GM19372 (cell line): ENCODE data around the gene ULK1.

Experiments
- ATAC-seq: cut with Tn5 transposase; IDR thresholded peaks from one replicate; pipeline ENCODE4 v1.9.1; 2021; ENCODE audit warnings: mild to moderate bottlenecking, low read depth, moderate library complexity; ENCODE audit not compliant: unreplicated experiment

ULK1 gene

GRCh38 chr12:131918311-131919050 is 24.1 kb downstream of the ULK1 start:
- no peak for ATAC-seq

GRCh38 chr12:131919051-131919347 is 24.6 kb downstream of the ULK1 start:
- ATAC-seq, result no peak

- ATAC-seq, result no peak
Observed at GRCh38 chr12:131919366-131920156, 25.1 kb downstream of the ULK1 start.

DNA sequence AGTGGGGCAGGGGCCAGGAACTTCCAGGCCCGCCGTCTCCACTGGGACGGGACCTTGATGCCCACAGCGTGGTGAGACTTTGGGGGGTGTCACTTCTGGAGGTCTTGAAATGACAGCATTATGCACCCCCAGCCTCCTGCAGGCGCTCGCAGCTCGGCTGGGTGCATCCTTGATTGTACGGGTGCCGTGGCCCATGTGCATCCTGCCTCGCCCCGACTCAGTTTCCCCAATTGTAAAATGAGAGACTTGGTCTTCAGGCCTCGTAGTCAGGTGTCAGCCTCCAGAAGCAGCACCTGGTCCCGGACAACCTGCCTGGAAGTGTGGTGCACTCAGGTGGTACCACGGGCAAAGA is 25.7 kb downstream of the ULK1 start:
- no peak for ATAC-seq

GRCh38 chr12:131920902-131921840 is 26.7 kb downstream of the ULK1 start:
- no peak for ATAC-seq

DNA sequence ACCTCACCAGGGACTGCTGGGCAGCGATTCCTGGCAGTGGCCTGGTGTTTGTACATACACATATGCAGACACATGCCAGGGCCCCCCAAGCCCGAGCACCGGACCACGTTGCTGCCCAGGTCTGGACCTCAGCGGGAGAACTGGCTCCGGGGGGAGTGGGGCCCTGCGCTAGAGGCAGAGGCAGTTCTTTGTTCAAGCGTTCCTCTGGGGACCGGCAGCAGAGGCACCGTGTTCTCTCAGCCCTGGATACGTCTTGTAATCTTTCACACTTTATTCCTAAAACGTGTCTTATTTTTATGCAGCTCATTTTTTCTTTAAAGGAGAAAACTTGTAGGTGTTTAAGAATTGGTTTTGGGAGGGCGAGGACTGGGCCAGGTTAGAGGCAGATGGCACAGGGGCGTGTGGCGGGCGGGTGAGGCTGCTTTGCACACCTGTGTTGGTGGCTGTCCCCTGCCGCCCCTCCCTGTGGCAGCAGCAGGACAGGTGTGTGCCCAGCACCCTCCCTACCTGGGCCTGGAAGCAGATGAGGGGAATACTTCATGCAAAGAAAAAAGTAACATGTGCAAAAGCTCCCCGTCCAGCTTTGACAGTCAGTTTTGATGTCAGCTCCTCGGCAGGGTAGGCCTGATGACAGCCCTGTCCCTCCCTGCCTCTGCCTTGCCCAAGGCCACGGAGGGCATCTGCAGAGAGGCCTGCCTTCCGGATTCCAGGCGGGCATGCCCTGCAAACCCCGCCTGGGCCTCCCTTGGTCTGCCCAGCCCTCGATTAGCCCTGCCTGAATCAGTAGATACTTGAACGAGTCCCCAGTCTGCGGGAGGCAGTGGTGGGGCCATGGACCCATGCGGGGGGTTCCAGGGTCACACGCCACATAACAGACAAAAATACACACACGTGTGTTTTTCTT is 27.7 kb downstream of the ULK1 start:
- no peak for ATAC-seq

DNA sequence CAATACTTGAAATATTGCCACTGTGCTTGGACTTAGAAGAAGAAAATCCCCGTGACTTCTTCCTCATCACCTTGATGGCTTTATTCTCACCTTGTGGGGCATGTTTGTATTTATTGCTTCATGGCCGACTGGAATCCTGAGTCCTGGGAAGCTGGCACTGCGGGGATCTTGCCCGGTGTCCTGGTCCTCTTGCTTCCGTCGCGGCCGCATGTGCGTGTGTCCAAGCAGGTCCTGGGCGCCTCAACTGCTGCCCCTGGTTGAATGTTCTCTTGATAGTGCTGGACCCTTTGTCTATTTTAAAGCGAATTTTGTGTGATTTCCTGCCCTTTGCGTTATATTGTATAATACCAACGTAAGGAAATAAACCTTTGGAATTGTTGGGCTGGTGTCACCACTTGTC is 28.4 kb downstream of the ULK1 start:
- ATAC-seq, result no peak

- peak; percentile 72 for ATAC-seq
Observed at GRCh38 chr12:131923260-131923659, 28.8 kb downstream of the ULK1 start.

DNA sequence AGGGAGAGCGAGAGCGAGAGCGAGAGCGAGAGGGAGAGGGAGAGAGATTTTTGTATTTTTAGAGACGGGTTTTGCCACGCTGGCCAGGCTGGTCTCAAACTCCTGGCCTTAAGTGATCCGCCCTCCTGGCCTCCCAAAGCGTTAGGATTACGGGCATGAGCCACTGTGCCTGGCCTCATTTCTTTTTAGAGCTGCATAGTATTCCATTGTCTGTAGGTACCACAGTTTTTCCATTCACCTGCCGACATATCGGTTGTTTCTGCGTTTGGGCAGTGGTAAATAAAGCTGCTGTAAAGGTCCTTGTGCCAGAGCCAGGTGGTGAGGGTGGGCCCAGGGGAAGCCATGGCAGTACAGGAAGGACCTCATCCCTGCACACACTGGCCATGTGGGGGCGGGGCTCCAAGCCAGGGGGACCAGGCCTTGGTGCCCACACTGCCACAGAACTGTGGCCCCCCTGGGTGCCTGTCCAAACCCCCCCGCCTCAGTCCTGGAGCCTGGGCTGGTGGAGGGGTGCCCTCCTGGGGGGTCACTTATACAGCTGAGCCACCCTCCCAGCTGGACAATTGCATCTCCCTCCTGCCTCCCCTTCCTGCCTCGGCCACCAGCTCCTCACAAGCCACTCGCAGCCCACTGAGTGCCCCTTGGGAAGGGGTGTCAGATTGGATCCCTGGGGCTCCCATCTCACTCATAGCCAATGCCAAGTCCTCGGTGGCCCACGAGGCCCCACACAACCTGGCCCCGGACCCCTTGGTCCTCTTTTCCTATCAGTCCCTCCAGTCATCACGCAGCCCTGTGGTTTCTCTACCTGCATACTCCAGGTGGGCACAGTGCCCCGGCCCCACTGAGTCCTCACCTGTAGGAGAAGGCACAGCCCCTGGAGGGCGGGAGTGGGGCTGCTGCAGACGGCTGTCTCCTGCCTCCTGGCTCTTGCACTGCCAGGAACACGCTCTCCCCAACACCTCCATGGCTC is 33.0 kb downstream of the ULK1 start:
- ATAC-seq, result no peak

DNA sequence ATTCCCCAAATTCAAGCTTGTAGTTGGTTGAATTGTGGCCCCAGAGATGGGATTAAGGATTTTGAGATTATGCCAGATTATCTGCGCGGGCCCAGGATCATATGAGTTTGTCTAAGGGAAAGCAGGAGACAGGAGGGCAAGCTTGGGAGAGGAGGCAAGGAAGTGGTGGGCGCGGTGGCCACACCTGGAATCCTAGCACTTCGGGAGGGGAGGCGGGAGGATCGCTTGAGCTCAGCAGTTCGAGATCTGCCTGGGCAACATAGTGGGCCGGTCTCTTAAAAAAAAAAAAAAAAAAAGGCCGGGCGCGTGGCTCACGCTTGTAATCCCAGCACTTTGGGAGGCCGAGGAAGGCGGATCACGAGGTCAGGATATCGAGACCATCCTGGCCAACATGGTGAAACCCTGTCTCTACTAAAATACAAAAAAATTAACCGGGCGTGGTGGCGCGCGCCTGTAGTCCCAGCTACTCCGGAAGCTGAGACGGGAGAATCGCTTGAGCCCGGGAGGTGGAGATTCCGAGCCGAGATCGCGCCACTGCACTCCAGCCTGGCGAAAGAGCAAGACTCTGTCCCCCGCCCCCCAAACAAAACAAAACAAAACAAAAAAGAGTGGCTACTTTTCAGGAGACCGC is 33.8 kb downstream of the ULK1 start:
- ATAC-seq, result peak; percentile 3

- peak; percentile 64 for ATAC-seq
Observed at GRCh38 chr12:131928711-131929580, 34.5 kb downstream of the ULK1 start, which contains the start of gene PUS1. Gene PUS1, plus strand, starts transcription at chr12:131929276. Its CDS starts 447 bp downstream, at chr12:131929723.

GRCh38 chr12:131929581-131930456 is 35.4 kb downstream of the ULK1 start:
- no peak for ATAC-seq

DNA sequence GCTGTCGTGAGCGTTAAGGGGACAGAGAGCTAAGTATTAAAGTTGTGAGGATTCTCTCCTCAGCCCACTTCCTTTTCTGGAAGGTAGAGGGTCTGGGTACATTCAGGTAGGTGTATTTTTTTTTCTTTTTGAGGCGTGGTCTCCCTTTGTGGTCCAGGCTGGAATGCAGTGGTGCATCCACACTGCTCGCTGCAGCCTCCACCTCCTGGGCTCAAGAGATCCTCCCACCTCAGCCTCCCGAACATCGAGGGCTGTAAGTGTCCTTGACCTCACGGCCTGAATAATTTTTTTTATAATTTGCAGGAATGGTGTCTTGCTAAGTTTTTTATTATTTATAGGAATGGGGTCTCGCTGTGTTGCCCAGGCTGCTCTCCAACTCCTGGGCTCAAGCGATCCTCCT is 36.1 kb downstream of the ULK1 start:
- ATAC-seq, result no peak

DNA sequence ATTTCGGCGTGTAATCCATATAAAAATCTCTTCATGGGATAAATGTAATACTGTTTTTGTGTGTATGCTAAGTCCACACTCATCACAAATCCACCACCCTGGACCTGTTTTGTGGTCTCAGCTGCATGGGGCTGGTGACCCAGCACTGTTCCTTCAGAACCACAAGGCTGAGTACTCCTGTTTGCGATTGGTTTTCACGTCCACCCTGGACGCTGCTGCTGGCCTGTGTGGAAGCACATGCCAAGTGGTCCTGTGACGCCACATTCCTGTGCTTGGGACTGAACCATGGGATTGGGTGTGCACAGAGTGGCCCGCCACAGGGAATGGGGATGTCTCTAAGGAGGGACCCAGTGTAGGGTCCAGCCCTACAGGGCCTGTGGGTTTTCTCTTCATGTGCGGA is 39.0 kb downstream of the ULK1 start:
- no peak for ATAC-seq

DNA sequence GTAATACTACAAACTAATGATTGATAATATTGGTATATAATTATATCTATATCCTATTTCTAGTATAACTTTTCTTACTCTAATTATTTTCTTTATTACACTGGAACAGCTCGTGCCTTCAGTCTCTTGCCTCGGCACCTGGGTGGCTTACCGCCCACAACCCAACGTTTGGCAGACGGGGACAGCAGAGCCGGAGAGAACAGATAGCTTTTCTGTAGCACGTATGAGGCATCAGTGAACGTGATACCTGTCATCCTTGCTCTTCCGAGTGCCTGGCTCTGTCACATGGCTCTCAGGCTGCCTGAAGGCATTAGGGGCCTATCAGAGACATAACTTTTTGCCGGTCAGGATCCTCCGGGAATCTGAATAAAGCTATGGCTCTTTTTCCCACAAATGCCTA is 40.1 kb downstream of the ULK1 start:
- no peak for ATAC-seq

DNA sequence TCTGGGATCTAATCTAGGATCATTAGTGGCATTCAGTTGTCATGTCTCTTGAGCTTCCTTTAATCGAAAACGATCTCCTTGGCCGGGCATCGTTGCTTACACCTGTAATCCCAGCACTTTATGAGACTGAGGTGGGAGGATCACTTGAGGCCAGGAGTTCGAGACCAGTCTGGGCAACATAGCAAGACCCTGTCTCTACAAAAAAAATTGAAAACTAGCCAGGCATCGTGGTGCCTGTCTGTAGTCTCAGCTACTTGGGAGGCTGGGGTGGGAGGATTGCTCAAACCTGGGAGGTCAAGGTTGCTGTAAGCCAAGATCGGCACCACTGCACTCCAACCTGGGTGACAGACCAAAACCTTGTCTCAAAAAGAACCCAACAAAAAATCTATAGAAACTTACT is 43.7 kb downstream of the ULK1 start:
- ATAC-seq, result no peak

DNA sequence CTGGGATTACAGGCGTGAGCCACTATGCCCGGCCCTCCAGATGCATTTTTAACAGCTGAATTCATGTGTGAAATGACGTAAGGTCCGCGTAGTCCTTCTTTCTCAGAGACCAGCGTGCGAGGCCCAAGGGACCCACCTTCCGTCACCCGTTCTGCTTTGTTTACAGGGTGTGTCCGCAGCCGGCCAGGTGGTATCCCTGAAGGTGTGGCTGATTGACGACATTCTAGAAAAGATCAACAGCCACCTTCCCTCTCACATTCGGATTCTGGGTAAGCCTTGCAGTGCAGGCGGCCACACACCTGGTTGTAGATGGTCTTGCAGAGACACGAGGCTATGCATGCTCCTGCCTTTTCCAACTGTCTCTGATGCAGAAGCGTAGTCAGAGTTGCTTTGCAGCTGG is 44.6 kb downstream of the ULK1 start:
- no peak for ATAC-seq
